T-helper 1 cell treated with Interleukin-12 subunit alpha and Interleukin-12 subunit beta and Interleukin-4 antibody, amounts not matched to agents 30 ng/mL and 1 ng/mL, for 36 hours (primary cell): ENCODE measurements around the gene ZNF746. TPM values are rescaled to one million over a fixed set of nuclear protein-coding genes. Genes with fewer than 3 reads are reported as not detected.

Source experiments
- intact Hi-C: fragments of 100-400 bp; cut with micrococcal nuclease; formaldehyde crosslinking; loops from one replicate; pipeline ENCODE4 v1.15.1; 2024
- total RNA-seq: library from RNA; stranded (reverse); gene quantifications from 2 replicates; pipeline ENCODE4 v1.2.3, GENCODE V29; 2022

The ZNF746 gene
- total RNA-seq, 1 donor from 2014 or later: 28.5 TPM

- intact Hi-C loops: no loop called here
Observed at GRCh38 chr7:149431486-149432120, 66.0 kb downstream of the ZNF746 start.

DNA sequence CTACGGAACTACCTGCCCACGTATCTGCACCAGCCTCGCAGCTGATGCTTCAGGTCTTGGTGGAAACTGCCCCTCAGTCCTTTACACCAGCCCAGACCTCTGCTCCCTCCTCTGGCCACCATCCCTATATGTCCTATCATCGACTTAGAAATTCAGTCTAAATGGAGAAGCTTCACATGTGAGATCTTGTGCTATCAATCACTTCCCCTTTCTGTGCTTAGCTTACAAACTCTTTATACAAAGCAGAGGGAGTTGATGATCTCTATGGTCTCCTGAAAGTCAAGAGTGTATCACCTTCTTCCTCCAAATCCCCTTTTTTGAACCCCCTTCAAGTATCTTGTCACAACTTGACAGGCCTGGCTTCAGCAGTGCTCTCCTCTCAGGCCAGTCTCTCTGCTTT lies 67.4 kb downstream of the ZNF746 start:
- intact Hi-C loops: no loop called here

GRCh38 chr7:149427893-149428292 lies 69.7 kb downstream of the ZNF746 start:
- intact Hi-C loops: no loop called here

DNA sequence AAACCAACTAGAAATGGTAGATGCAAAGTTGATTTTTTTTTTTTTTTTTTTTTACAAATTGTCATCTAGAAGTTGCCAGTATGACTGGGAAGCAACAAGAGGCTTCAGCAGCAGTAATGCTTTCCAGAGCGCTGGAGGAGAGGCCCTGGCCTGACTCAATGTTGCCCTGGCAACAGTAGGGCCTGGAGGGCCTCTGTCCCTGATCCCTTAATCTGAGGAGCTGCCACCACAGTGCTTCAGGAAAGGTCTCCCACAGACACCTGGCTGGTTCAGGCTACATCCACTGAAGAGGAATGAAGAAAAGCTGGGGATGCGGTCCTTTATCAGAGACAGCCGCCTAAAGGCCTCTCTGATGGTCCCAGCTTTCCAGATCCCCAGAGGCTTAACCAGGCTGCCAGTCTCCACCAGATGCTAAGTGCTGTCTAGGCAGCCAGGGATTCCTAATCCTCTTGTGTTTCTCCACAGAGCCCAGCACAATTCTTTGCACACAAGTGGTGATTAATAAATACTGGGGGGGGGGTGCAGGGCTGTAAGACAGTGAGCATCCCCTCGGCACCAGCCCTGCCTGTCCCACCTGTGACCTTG lies 70.4 kb downstream of the ZNF746 start:
- intact Hi-C loops: no loop called here

DNA sequence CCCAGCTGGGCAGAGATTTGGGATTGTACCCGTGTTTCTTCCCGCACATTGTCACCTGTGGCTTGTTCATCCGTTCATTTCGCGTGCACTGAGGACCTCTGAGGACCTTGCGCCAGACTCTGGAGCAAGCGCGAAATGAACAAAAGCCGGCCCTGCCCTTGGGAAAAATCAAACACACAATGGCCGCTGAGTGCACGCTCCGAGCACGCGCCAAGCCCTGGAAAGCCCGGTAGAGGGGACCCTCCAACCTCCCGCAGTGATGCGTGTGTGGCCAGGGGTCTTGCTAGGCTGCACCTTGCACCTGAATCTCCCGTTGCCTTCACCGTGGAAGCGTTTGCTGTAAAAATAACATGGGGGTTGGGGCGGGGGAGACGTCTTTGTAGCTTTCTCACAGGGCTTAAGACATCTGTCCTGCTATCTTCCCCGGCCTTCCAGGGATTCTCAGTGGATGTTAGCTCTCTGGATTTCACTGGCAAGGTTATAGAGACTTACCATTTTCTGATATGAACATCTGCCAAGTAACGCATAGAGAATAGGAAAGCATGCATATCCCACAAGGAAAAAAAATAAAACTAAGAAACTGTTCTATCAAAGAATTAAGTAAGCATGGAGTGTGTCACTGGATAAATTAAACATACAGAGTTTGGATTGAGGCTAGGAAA lies 74.0 kb downstream of the ZNF746 start:
- intact Hi-C loops: loop anchor here (2.0 to 5.0 kb wide), 2 partner anchors 101 to 289 kb away; a partner anchor contains a TSS

GRCh38 chr7:149422914-149423301 lies 74.7 kb downstream of the ZNF746 start:
- intact Hi-C loops: loop anchor here (1.0 to 5.0 kb wide), 13 partner anchors 37 to 436 kb away; partner anchors contain the start of genes ZNF212, ZNF282, ZNF398 and ZNF746

Other genes starting within 250 kb of the ZNF746 start
- gene ZNF783, start 235.6 kb downstream of the ZNF746 start, total RNA-seq: 18.2 and 18.7 TPM in 2 replicates
- gene ZNF777, start 36.7 kb downstream of the ZNF746 start, total RNA-seq: 14.1 and 15.0 TPM in 2 replicates